Left renal pelvis (tissue), 4 donors: ENCODE data around the gene TBC1D24. TPM values are rescaled to one million over a fixed set of nuclear protein-coding genes. Genes with fewer than 3 reads are reported as not detected.
"Not testable (repeated sequence)": the region's sequence is repeated elsewhere in the genome, so short reads cannot be mapped to it uniquely, and the experiment has no call there.

Source experiments
- DNase-seq, 4 donors: peaks; one replicate each; pipeline ENCODE4 v3.0.0-alpha.2; 2013; ENCODE audit warnings: low read depth in 4 of 4, low spot score in 3 of 4
- polyA plus RNA-seq, 4 donors: library from polyadenylated mRNA; unstranded; fragments of 120-200 nt; gene quantifications; one replicate each; pipeline ENCODE4 v1.2.1, GENCODE V29; 2013; ENCODE audit not compliant: insufficient read length in 4 of 4

TBC1D24 gene
- polyA plus RNA-seq, 4 donors = 15.1 to 22.7 (median 18.3) TPM

GRCh38 chr16:2529961-2530628 is 55.2 kb downstream of the TBC1D24 start:
- no peak for DNase-seq

GRCh38 chr16:2530629-2531318 is 55.8 kb downstream of the TBC1D24 start:
- DNase-seq = no peak

- no peak for DNase-seq
These were observed 56.4 kb downstream of the TBC1D24 start, which contains the start of gene CEMP1 for GRCh38 chr16:2531371-2531695. CEMP1 (minus strand) TSS chr16:2531408; CDS start chr16:2531073, 335 bp downstream.

GRCh38 chr16:2531696-2532493 is 57.0 kb downstream of the TBC1D24 start:
- DNase-seq = peak; percentile 86 to 92 (median 90)

- no peak for DNase-seq
These were observed 57.7 kb downstream of the TBC1D24 start for GRCh38 chr16:2532494-2533141.

- not testable (repeated sequence) for DNase-seq
These were observed 58.3 kb downstream of the TBC1D24 start for GRCh38 chr16:2533142-2533755.

GRCh38 chr16:2533912-2534311 is 59.0 kb downstream of the TBC1D24 start:
- DNase-seq = no peak

- DNase-seq = not testable (repeated sequence)
These were observed 59.4 kb downstream of the TBC1D24 start for GRCh38 chr16:2534335-2534734.

GRCh38 chr16:2535625-2536013 is 60.7 kb downstream of the TBC1D24 start:
- no peak for DNase-seq

GRCh38 chr16:2537451-2538379 is 62.8 kb downstream of the TBC1D24 start, which contains the start of gene PDPK1:
PDPK1 (plus strand) TSS chr16:2538021; CDS start chr16:2538113, 92 bp downstream.
- peak; percentile 78 to 88 (median 86) for DNase-seq

GRCh38 chr16:2539192-2539844 is 64.4 kb downstream of the TBC1D24 start:
- not testable (repeated sequence) for DNase-seq

GRCh38 chr16:2539845-2540458 is 65.0 kb downstream of the TBC1D24 start:
- DNase-seq = not testable (repeated sequence)

GRCh38 chr16:2540912-2541311 is 66.0 kb downstream of the TBC1D24 start:
- DNase-seq = not testable (repeated sequence)

- DNase-seq = not testable (repeated sequence)
These were observed 66.5 kb downstream of the TBC1D24 start for GRCh38 chr16:2541409-2541808.

GRCh38 chr16:2543771-2544170 is 68.8 kb downstream of the TBC1D24 start:
- DNase-seq = not testable (repeated sequence)

- not testable (repeated sequence) for DNase-seq
These were observed 75.5 kb downstream of the TBC1D24 start for GRCh38 chr16:2550283-2550878.

GRCh38 chr16:2551420-2551889 is 76.5 kb downstream of the TBC1D24 start:
- not testable (repeated sequence) for DNase-seq
